SK-N-SH (cell line): Measurements from ENCODE around the gene PIAS1. TPM values are rescaled to one million over a fixed set of nuclear protein-coding genes. Genes with fewer than 3 reads are reported as not detected.

Experiments used
- CTCF ChIA-PET: fragments of 300-600, 350-600 bp; formaldehyde crosslinking; extraction: SDS; loops from one replicate; lab custom pipeline; 2021; lab: Yijun Ruan, JAX
- POLR2A ChIA-PET: fragments of 350-600 bp; sonication (Branson Sonifier 250); formaldehyde crosslinking; extraction: SDS; loops from one replicate; lab custom pipeline; 2020; ENCODE audit warnings: antibody characterized with exemption, inconsistent platforms; lab: Yijun Ruan, JAX
- DNase-seq: peaks from one replicate; pipeline ENCODE4 v3.0.0; 2012
- H2AFZ ChIP-seq: fragments of 200-600 bp; sonication (generic); 2 replicates; pipeline ENCODE4 v1.8.1; 2016; ENCODE audit warnings: antibody characterized with exemption, mild to moderate bottlenecking, low read depth
- H3F3A ChIP-seq: fragments of 200-600 bp; sonication (generic); replicated peaks from 2 replicates; pipeline ENCODE3; 2016; ENCODE audit warnings: antibody characterized with exemption, mild to moderate bottlenecking; ENCODE audit not compliant: insufficient read depth
- H3K27ac ChIP-seq, 2 experiments: fragments of 200-500 bp in 1 of 2; fragments of 200-600 bp in 1 of 2; sonication (Bioruptor generic) in 1 of 2; sonication (generic), shearing (Covaris generic) in 1 of 2; 2 replicates each; pipeline versions ENCODE4 v1.5.1 to v1.6.1; 2014 to 2016; ENCODE audit warnings: low read depth in 2 of 2, inconsistent platforms in 1 of 2, low read length in 1 of 2, mild to moderate bottlenecking in 1 of 2, mixed read lengths in 1 of 2
- H3K27me3 ChIP-seq: fragments of 200-600 bp; sonication (generic), shearing (Covaris generic); 2 replicates; pipeline ENCODE4 v1.6.1; 2016; ENCODE audit warnings: mixed run types; ENCODE audit not compliant: insufficient read depth
- H3K36me3 ChIP-seq, 2 experiments: fragments of 200-500 bp in 1 of 2; fragments of 200-600 bp in 1 of 2; sonication (Bioruptor generic) in 1 of 2; sonication (generic) in 1 of 2; replicated peaks in 1 of 2; 2 replicates each; pipeline versions ENCODE3 to v1.5.1; 2014 to 2016; ENCODE audit warnings: low read length in 1 of 2, mild to moderate bottlenecking in 1 of 2; ENCODE audit not compliant: insufficient read depth in 2 of 2, control insufficient read depth in 1 of 2
- H3K4me1 ChIP-seq, 2 experiments: fragments of 200-500 bp in 1 of 2; fragments of 200-600 bp in 1 of 2; sonication (Bioruptor generic) in 1 of 2; sonication (generic), shearing (Covaris generic) in 1 of 2; 2 replicates each; pipeline versions ENCODE4 v1.5.1 to v1.6.1; 2014 to 2016; ENCODE audit warnings: low read depth in 1 of 2, low read length in 1 of 2, mixed run types in 1 of 2; ENCODE audit not compliant: insufficient read depth in 2 of 2, control insufficient read depth in 1 of 2
- H3K4me2 ChIP-seq: fragments of 200-600 bp; sonication (generic), shearing (Covaris generic); 2 replicates; pipeline ENCODE4 v1.6.1; 2017; ENCODE audit warnings: mixed run types
- H3K4me3 ChIP-seq, 2 experiments: fragments of 200-500 bp in 1 of 2; fragments of 200-600 bp in 1 of 2; sonication (Bioruptor generic) in 1 of 2; sonication (generic), shearing (Covaris generic) in 1 of 2; 2 replicates each; pipeline versions ENCODE4 v1.5.1 to v1.8.1; 2014 to 2016; ENCODE audit warnings: low read depth in 2 of 2, inconsistent platforms in 1 of 2, low read length in 1 of 2, mild to moderate bottlenecking in 1 of 2, mixed read lengths in 1 of 2, moderate library complexity in 1 of 2
- H3K79me2 ChIP-seq: fragments of 200-600 bp; sonication (generic); 2 replicates; pipeline ENCODE4 v1.8.1; 2017; ENCODE audit warnings: mild to moderate bottlenecking; ENCODE audit not compliant: insufficient read depth
- H3K9ac ChIP-seq: fragments of 200-600 bp; sonication (generic); 2 replicates; pipeline ENCODE4 v1.6.1; 2017; ENCODE audit warnings: mixed run types
- H3K9me2 ChIP-seq: fragments of 200-600 bp; sonication (generic); 2 replicates; pipeline ENCODE4 v1.6.1; 2017; ENCODE audit warnings: mixed run types
- H3K9me3 ChIP-seq: fragments of 200-600 bp; sonication (generic); 2 replicates; pipeline ENCODE4 v1.6.1; 2017; ENCODE audit warnings: mixed run types, mild to moderate bottlenecking, moderate library complexity
- H4K20me1 ChIP-seq: fragments of 200-600 bp; sonication (generic); 2 replicates; pipeline ENCODE4 v1.6.1; 2017; ENCODE audit warnings: mild to moderate bottlenecking, mixed run types; ENCODE audit not compliant: insufficient read depth
- CHD2 ChIP-seq: fragments of 150-350 bp; IDR thresholded peaks from 2 replicates; pipeline ENCODE4 v1.6.1; 2018; ENCODE audit warnings: low read length; ENCODE audit not compliant: partially characterized antibody
- EZH2phosphoT487 ChIP-seq: fragments of 200-600 bp; sonication (generic); IDR thresholded peaks from 2 replicates; pipeline ENCODE4 v1.6.1; 2017; ENCODE audit warnings: low read depth, mixed run types, mild to moderate bottlenecking, antibody characterized with exemption, moderate library complexity, borderline replicate concordance
- FOSL2 ChIP-seq: IDR thresholded peaks from 2 replicates; pipeline ENCODE4 v1.4.0; 2012; ENCODE audit warnings: low read depth, mild to moderate bottlenecking, moderate library complexity, borderline replicate concordance
- FOXM1 ChIP-seq: IDR thresholded peaks from 2 replicates; pipeline ENCODE4 v1.4.0; 2012; ENCODE audit warnings: low read depth, mild to moderate bottlenecking
- GABPA ChIP-seq: IDR thresholded peaks from 2 replicates; pipeline ENCODE4 v1.4.0; 2012; ENCODE audit warnings: low read depth, mild to moderate bottlenecking
- JUND ChIP-seq: IDR thresholded peaks from 2 replicates; pipeline ENCODE4 v1.4.0; 2012
- MXI1 ChIP-seq: IDR thresholded peaks from 2 replicates; pipeline ENCODE4 v1.6.1; 2012; ENCODE audit warnings: mild to moderate bottlenecking, low read depth, low read length, improper control_type of control experiment
- NFIC ChIP-seq: IDR thresholded peaks from 2 replicates; pipeline ENCODE4 v1.4.0; 2012; ENCODE audit warnings: borderline replicate concordance
- POLR2AphosphoS5 ChIP-seq: IDR thresholded peaks from 2 replicates; pipeline ENCODE4 v1.6.1; 2012; ENCODE audit warnings: low read depth, low read length
- RAD21 ChIP-seq: IDR thresholded peaks from 2 replicates; pipeline ENCODE4 v1.6.1; 2012; ENCODE audit warnings: mild to moderate bottlenecking, low read length
- RFX5 ChIP-seq: IDR thresholded peaks from 2 replicates; pipeline ENCODE4 v1.6.1; 2012; ENCODE audit warnings: mild to moderate bottlenecking, improper control_type of control experiment, low read length
- RXRA ChIP-seq: IDR thresholded peaks from 2 replicates; pipeline ENCODE4 v1.4.0; 2012; ENCODE audit warnings: low read depth, mild to moderate bottlenecking, borderline replicate concordance
- SMC3 ChIP-seq: IDR thresholded peaks from 2 replicates; pipeline ENCODE4 v1.6.1; 2012; ENCODE audit warnings: low read depth, low read length, improper control_type of control experiment
- TCF12 ChIP-seq: IDR thresholded peaks from 2 replicates; pipeline ENCODE4 v1.4.0; 2012
- TEAD4 ChIP-seq: IDR thresholded peaks from 2 replicates; pipeline ENCODE4 v1.4.0; 2012; ENCODE audit warnings: mild to moderate bottlenecking, borderline replicate concordance; ENCODE audit not compliant: insufficient read depth
- WGBS: methylation state at CpG from one replicate; pipeline ENCODE4 v1.1.6; 2017; ENCODE audit warnings: low lambda C conversion rate; 5-methylcytosine and 5-hydroxymethylcytosine counted together
- polyA plus RNA-seq, 3 experiments: library from polyadenylated mRNA; depleted of rRNA; stranded (reverse); fragments of >200 nt; gene quantifications; 2 replicates each; pipeline ENCODE4 v1.2.3, GENCODE V29; 2012
- TF ChIP-seq, protein P1 (sequence below): IDR thresholded peaks from 2 replicates; pipeline ENCODE4 v1.4.0; 2012; ENCODE audit warnings: low read depth, borderline replicate concordance
- TF ChIP-seq, protein P2 (sequence below): fragments of 150-350 bp; IDR thresholded peaks from 2 replicates; pipeline ENCODE4 v1.6.1; 2016; ENCODE audit warnings: mild to moderate bottlenecking, low read depth, low read length
- TF ChIP-seq, protein P3 (sequence below): IDR thresholded peaks from 2 replicates; pipeline ENCODE4 v1.4.0; 2012; ENCODE audit warnings: low read depth, borderline replicate concordance

Gene PIAS1
- polyA plus RNA-seq, 1 of the 3 experiments (the other 2 are of a cell fraction): 9.0 TPM

DNA sequence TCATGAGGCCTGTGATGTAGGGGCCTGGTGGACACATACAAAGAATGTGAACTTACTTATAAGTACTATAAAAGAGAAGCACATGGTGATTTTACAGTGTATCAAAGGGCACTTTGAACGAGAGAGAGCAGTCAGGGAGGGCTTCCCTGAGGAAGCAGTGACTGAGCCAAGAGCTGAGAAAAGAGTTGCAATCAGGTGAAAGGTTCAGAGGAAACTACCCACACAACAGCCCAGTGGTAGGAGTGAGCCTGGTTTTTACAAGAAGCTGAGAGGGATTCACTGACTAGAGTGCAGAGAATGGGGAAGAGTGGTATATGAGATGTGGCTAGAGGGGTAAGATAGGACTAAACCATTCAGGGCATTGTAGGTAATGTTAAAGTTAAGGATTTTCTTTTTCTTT lies 93.9 kb downstream of the PIAS1 start:
- WGBS: 89% methylated on average over 1 of the region's 1 CpG
- Histone ChIP-seq H3K9me3 (no peaks in the 10 kb centered on the region), H4K20me1 (no peaks in the 10 kb centered on the region), H3K4me1 (peaks cover 0 to 7% of the 10 kb centered on the region in 2 experiments; a peak in 1 of 4 replicates), H3F3A (peaks cover 28% of the 10 kb centered on the region), H3K9ac (no peak overlapping the region), H2AFZ (no peak overlapping the region), H3K4me2 (no peak overlapping the region), H3K79me2 (peaks cover 10% of the 10 kb centered on the region; the same call in 1 of the 2 replicates)
- DNase-seq: no peak
- CTCF ChIA-PET: interaction anchor here (2.2 to 2.9 kb wide), 2 partner anchors 15 to 285 kb away, joined by 4 to 12 read pairs; no protein-coding TSS in a partner anchor
- TF ChIP-seq POLR2AphosphoS5: no peak
- no peak for TF ChIP-seq FOXM1
- TF ChIP-seq TEAD4: no peak
- TF ChIP-seq RAD21: no peak
- TF ChIP-seq EZH2phosphoT487: no peak
- TF ChIP-seq CHD2: no peak
- TF ChIP-seq, all 33 proteins: peak for 0
- no peaks in the 10 kb centered on the region for H3K27me3 ChIP-seq
- no peak overlapping the region for H3K27ac ChIP-seq
- H3K4me3 ChIP-seq: no peak overlapping the region
- H3K36me3 ChIP-seq: peaks cover 14 to 28% of the 10 kb centered on the region in 2 experiments
- POLR2A ChIA-PET: no interaction called here
- no peaks in the 10 kb centered on the region for H3K9me2 ChIP-seq

DNA sequence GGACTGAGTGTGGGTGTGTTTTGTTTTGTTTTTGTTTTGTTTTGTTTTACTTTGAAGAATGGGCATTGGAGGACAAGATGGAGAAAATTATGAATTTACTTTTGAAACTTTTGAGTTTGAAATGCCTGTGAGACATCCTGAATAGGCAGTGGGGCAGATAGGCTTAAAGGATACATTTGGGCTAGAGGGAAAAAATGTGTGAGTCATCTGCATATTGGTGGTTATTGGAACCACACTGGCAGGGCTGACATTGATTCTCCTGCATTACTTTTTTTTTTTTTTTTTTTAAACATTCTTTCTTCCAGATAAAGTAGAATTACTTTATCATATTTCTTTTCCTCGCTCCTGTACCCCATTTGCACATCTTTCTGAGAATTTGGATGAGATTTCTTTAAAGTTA lies 94.9 kb downstream of the PIAS1 start:
- Histone ChIP-seq H4K20me1 (no peaks in the 10 kb centered on the region), H3K4me2 (no peak overlapping the region)
- 88% methylated on average over 1 of the region's 1 CpG for WGBS

DNA sequence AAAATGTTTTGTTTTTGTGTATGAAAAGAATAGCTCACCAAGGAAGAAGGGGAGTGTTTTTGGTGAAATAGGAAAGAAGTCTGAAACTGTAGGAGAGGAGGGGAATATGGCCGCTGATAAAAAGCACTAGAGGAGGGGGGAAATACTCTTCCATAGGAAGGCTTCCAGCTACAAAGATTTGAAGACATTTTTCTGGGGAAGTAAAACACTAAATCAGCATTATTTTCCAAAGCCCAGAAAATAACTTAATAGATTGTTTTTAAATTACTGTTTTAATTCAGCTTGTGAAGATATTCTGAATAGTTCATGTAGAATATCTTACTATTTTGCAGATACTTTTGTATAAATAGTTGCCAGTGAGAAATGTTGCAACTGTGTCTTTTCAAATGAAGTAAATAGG lies 96.1 kb downstream of the PIAS1 start:
- Histone ChIP-seq H3K4me2 (no peak overlapping the region), H3K9me2 (no peaks in the 10 kb centered on the region), H3F3A (peaks cover 28% of the 10 kb centered on the region), H3K36me3 (peaks cover 9 to 37% of the 10 kb centered on the region in 2 experiments), H3K79me2 (peaks cover 10% of the 10 kb centered on the region; the same call in 1 of the 2 replicates), H3K4me1 (peaks cover 2 to 7% of the 10 kb centered on the region in 2 experiments; a peak in 2 of 4 replicates), H4K20me1 (no peaks in the 10 kb centered on the region), H3K4me3 (no peak overlapping the region), H3K27me3 (no peaks in the 10 kb centered on the region), H2AFZ (no peak overlapping the region), H3K27ac (no peak overlapping the region), H3K9me3 (no peaks in the 10 kb centered on the region), H3K9ac (no peak overlapping the region)
- CTCF ChIA-PET: interaction anchor here (0.7 to 2.9 kb wide), 3 partner anchors 46 to 1237 kb away, joined by 3 to 12 read pairs (median 3); no protein-coding TSS in a partner anchor
- POLR2A ChIA-PET: interaction anchor here (0.6 kb wide), 1 partner anchor 308 kb away, joined by 3 read pairs; no protein-coding TSS in a partner anchor
- DNase-seq: no peak
- 80% methylated on average over 1 of the region's 1 CpG for WGBS
- TF ChIP-seq, protein P1, sequence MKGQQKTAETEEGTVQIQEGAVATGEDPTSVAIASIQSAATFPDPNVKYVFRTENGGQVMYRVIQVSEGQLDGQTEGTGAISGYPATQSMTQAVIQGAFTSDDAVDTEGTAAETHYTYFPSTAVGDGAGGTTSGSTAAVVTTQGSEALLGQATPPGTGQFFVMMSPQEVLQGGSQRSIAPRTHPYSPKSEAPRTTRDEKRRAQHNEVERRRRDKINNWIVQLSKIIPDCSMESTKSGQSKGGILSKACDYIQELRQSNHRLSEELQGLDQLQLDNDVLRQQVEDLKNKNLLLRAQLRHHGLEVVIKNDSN: no peak
- TF ChIP-seq NFIC (no peak), SMC3 (no peak), RXRA (no peak), RAD21 (no peak), RFX5 (no peak), POLR2AphosphoS5 (no peak), FOXM1 (no peak), FOSL2 (no peak), EZH2phosphoT487 (no peak), MXI1 (no peak)
- TF ChIP-seq, protein P2, sequence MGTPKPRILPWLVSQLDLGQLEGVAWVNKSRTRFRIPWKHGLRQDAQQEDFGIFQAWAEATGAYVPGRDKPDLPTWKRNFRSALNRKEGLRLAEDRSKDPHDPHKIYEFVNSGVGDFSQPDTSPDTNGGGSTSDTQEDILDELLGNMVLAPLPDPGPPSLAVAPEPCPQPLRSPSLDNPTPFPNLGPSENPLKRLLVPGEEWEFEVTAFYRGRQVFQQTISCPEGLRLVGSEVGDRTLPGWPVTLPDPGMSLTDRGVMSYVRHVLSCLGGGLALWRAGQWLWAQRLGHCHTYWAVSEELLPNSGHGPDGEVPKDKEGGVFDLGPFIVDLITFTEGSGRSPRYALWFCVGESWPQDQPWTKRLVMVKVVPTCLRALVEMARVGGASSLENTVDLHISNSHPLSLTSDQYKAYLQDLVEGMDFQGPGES: no peak
- TF ChIP-seq, protein P3, sequence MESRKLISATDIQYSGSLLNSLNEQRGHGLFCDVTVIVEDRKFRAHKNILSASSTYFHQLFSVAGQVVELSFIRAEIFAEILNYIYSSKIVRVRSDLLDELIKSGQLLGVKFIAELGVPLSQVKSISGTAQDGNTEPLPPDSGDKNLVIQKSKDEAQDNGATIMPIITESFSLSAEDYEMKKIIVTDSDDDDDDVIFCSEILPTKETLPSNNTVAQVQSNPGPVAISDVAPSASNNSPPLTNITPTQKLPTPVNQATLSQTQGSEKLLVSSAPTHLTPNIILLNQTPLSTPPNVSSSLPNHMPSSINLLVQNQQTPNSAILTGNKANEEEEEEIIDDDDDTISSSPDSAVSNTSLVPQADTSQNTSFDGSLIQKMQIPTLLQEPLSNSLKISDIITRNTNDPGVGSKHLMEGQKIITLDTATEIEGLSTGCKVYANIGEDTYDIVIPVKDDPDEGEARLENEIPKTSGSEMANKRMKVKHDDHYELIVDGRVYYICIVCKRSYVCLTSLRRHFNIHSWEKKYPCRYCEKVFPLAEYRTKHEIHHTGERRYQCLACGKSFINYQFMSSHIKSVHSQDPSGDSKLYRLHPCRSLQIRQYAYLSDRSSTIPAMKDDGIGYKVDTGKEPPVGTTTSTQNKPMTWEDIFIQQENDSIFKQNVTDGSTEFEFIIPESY: no peak

More for the DNA sequence above, 94.9 kb downstream of the PIAS1 start:
- CTCF ChIA-PET: interaction anchor here (2.2 to 2.9 kb wide), 2 partner anchors 17 to 286 kb away, joined by 4 to 12 read pairs; no protein-coding TSS in a partner anchor
- no peaks in the 10 kb centered on the region for H3K9me3 ChIP-seq
- no peak overlapping the region for H2AFZ ChIP-seq
- no peak overlapping the region for H3K9ac ChIP-seq
- peaks cover 0 to 7% of the 10 kb centered on the region in 2 experiments; a peak in 1 of 4 replicates for H3K4me1 ChIP-seq
- peaks cover 9 to 31% of the 10 kb centered on the region in 2 experiments for H3K36me3 ChIP-seq
- H3K79me2 ChIP-seq: peaks cover 10% of the 10 kb centered on the region; the same call in 1 of the 2 replicates
- no peak for DNase-seq
- POLR2A ChIA-PET: no interaction called here
- no peak overlapping the region for H3K4me3 ChIP-seq
- peaks cover 28% of the 10 kb centered on the region for H3F3A ChIP-seq
- peak overlapping the region in 1 of 2 experiments; percentile 34; a peak in 1 of 4 replicates for H3K27ac ChIP-seq
- TF ChIP-seq TCF12 (0 out of 2 replicates have a peak, but pooled peaks have one; percentile 20), POLR2AphosphoS5 (no peak), JUND (0 out of 2 replicates have a peak, but pooled peaks have one; percentile 35), GABPA (no peak), SMC3 (no peak), RAD21 (no peak), FOSL2 (peak; percentile 72)
- TF ChIP-seq, all 33 proteins: peak for 3
- H3K9me2 ChIP-seq: no peaks in the 10 kb centered on the region
- H3K27me3 ChIP-seq: no peaks in the 10 kb centered on the region
